Measurements from ENCODE around the gene FOXRED2. TPM values are rescaled to one million over a fixed set of nuclear protein-coding genes. Genes with fewer than 3 reads are reported as not detected.

The FOXRED2 gene
- total RNA-seq, 1 experiment from 2014 or later = 19.9 TPM

DNA sequence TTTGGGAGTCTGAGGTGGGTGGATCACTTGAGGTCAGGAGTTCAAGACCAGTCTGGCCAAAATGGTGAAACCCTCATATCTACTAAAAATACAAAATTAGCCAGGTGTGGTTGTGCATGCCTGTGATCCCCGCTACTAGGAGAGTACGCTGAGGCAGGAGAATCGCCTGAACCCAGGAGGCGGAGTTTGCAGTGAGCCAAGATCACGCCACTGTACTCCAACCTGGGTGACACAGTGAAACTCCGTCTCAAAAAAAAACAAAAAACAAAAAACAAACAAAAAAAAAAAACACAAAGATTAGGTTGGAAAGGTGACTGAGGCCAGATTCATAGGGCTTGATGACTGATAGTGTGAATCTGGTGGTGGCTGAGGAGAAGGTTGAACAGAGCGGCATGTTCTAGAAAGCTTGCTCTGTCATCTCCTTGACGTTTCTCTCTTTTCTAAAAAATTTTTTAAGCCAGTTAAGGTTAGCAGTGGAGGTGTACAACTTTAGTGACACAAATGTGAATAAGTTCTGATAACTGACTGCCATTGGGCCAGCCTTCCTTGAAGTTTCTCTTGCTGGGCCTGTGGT lies 66.3 kb downstream of the FOXRED2 start:
- no TSS peak for BruUV-seq (replicated peaks)
- H3K9me3 ChIP-seq (ENCODE audit: control insufficient read depth in 1 of 2, insufficient read depth in 1 of 2, low read depth in 1 of 2, low read length in 2 of 2) = no peaks in the 10 kb centered on the region
- CTCF ChIA-PET = no interaction called here
- H3K27ac ChIP-seq (ENCODE audit: low read depth, low read length) = no peak overlapping the region
- no peak overlapping the region for H3K9ac ChIP-seq (ENCODE audit: low read length)
- ATAC-seq (no peak), DNase-seq (ENCODE audit: low read depth, low spot score) (no peak)
- H3K4me2 ChIP-seq (ENCODE audit: low read length) = no peak overlapping the region
- no peaks in the 10 kb centered on the region for H3K36me3 ChIP-seq (ENCODE audit: control insufficient read depth in 1 of 2, insufficient read depth in 2 of 2, low read length in 2 of 2)
- H3K27me3 ChIP-seq (ENCODE audit: insufficient read depth, low read length) = no peaks in the 10 kb centered on the region
- H3K4me3 ChIP-seq (replicated peaks in 1 of 2; ENCODE audit: low read depth in 1 of 2, low read length in 2 of 2) = no peak overlapping the region
- TF ChIP-seq ZNF274 (IDR thresholded peaks at IDR 0.05; ENCODE audit: low read depth, low read length) = no peak
- no peak for TF ChIP-seq SRF (IDR thresholded peaks at IDR 0.05; ENCODE audit: low read depth)
- TF ChIP-seq ZFX (IDR thresholded peaks at IDR 0.05) = no peak
- TF ChIP-seq JUND (IDR thresholded peaks at IDR 0.05) = no peak
- TF ChIP-seq SIN3A (IDR thresholded peaks at IDR 0.05; ENCODE audit: low read depth) = no peak
- no peak for TF ChIP-seq EZH2 (IDR thresholded peaks at IDR 0.05)
- TF ChIP-seq, protein P1, sequence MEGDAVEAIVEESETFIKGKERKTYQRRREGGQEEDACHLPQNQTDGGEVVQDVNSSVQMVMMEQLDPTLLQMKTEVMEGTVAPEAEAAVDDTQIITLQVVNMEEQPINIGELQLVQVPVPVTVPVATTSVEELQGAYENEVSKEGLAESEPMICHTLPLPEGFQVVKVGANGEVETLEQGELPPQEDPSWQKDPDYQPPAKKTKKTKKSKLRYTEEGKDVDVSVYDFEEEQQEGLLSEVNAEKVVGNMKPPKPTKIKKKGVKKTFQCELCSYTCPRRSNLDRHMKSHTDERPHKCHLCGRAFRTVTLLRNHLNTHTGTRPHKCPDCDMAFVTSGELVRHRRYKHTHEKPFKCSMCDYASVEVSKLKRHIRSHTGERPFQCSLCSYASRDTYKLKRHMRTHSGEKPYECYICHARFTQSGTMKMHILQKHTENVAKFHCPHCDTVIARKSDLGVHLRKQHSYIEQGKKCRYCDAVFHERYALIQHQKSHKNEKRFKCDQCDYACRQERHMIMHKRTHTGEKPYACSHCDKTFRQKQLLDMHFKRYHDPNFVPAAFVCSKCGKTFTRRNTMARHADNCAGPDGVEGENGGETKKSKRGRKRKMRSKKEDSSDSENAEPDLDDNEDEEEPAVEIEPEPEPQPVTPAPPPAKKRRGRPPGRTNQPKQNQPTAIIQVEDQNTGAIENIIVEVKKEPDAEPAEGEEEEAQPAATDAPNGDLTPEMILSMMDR (IDR thresholded peaks at IDR 0.05 in 2 of 3, conservative IDR thresholded peaks at IDR 0.05 in 1 of 3; ENCODE audit: borderline replicate concordance in 1 of 3, insufficient read depth in 1 of 3, low read depth in 2 of 3, low read length in 2 of 3) = no peak
- TF ChIP-seq, protein P2, sequence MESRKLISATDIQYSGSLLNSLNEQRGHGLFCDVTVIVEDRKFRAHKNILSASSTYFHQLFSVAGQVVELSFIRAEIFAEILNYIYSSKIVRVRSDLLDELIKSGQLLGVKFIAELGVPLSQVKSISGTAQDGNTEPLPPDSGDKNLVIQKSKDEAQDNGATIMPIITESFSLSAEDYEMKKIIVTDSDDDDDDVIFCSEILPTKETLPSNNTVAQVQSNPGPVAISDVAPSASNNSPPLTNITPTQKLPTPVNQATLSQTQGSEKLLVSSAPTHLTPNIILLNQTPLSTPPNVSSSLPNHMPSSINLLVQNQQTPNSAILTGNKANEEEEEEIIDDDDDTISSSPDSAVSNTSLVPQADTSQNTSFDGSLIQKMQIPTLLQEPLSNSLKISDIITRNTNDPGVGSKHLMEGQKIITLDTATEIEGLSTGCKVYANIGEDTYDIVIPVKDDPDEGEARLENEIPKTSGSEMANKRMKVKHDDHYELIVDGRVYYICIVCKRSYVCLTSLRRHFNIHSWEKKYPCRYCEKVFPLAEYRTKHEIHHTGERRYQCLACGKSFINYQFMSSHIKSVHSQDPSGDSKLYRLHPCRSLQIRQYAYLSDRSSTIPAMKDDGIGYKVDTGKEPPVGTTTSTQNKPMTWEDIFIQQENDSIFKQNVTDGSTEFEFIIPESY (IDR thresholded peaks at IDR 0.05; ENCODE audit: extremely low read depth, insufficient replicate concordance, low read length) = no peak
- TF ChIP-seq, protein P3, sequence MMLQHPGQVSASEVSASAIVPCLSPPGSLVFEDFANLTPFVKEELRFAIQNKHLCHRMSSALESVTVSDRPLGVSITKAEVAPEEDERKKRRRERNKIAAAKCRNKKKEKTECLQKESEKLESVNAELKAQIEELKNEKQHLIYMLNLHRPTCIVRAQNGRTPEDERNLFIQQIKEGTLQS (IDR thresholded peaks at IDR 0.05) = no peak
- TF ChIP-seq POLR2AphosphoS5 (IDR thresholded peaks at IDR 0.05; ENCODE audit: low read depth, low read length) = no peak
- TF ChIP-seq, protein P4, sequence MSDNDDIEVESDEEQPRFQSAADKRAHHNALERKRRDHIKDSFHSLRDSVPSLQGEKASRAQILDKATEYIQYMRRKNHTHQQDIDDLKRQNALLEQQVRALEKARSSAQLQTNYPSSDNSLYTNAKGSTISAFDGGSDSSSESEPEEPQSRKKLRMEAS (IDR thresholded peaks at IDR 0.05) = no peak
- TF ChIP-seq EGR1 (IDR thresholded peaks at IDR 0.05; ENCODE audit: low read depth) = no peak
- no peak for TF ChIP-seq EZH2phosphoT487 (IDR thresholded peaks at IDR 0.05; ENCODE audit: borderline replicate concordance)
- no peaks in the 10 kb centered on the region for H3K9me2 ChIP-seq (ENCODE audit: insufficient read depth)
- intact Hi-C loops (cut with micrococcal nuclease) = no loop called here
- no peaks in the 10 kb centered on the region for H3K79me2 ChIP-seq (ENCODE audit: insufficient read depth, low read length)
- POLR2A ChIA-PET = interaction anchor here (0.6 kb wide), 1 partner anchor 12 kb away, joined by 4 read pairs; no protein-coding TSS in a partner anchor
- RAD21 ChIA-PET (ENCODE audit: low non-redundant PET in 1 of 2, low total read pairs in 2 of 2, uncharacterized antibody in 2 of 2, unreplicated experiment in 2 of 2) = no interaction called here
- peaks cover 11 to 18% of the 10 kb centered on the region in 2 experiments for H3K4me1 ChIP-seq (ENCODE audit: control insufficient read depth in 1 of 2, insufficient read depth in 2 of 2, low read length in 2 of 2)
- no peak overlapping the region for H2AFZ ChIP-seq (ENCODE audit: low read depth, low read length, poor library complexity, severe bottlenecking)
- H4K20me1 ChIP-seq (ENCODE audit: insufficient read depth) = no peaks in the 10 kb centered on the region
